ENCODE results near the gene MYO10.

DNA sequence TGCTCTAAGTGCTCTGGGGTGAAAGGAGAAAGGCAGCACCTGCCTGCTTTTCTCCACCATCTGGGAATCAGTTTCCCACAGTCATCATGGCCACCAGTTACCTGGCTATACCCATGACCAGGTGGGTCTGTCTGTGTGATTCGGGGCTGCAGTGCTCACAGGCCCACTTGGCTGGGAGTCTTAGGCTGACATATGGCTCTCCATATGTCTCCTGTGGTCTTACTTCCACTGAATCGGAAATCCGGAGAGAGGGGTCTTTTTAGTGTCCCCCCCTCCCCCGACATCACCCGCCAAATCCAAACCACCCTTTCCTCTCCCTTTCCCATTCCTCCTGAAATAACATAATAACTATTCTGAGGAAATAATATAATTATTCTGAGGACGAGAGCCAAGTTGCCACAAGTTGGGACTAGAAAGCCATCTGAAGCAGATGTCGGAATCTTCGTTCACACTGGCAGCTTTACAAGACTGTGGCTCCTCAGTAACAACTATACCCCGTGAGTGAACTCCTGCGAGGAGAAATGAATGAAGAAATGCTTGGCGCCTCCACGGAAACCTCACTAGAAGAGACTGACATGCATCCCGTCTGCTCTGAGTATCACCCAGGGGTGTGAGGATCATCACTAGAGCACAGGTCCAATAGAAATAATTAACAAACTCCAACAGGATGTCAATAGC lies 143.4 kb downstream of the MYO10 start:
- TF ChIP-seq ZNF274 (IDR thresholded peaks at IDR 0.05; ENCODE audit: low read depth, low read length) = no peak
- no peak for TF ChIP-seq YY1 (IDR thresholded peaks at IDR 0.05; ENCODE audit: insufficient read depth, insufficient read length)
